Frontal cortex (tissue), 4 donors: ENCODE data around the gene FAM118B. TPM values are rescaled to one million over a fixed set of nuclear protein-coding genes. Genes with fewer than 3 reads are reported as not detected.

Source experiments
- DNase-seq, 2 donors: peaks; one replicate each; pipeline ENCODE4 v3.0.0; 2012; ENCODE audit warnings: low spot score in 2 of 2
- FAIRE-seq: peaks from 2 replicates; lab custom pipeline; 2012; peaks lifted over from hg19 to GRCh38; lab: Jason Lieb, UNC
- total RNA-seq: library from RNA; depleted of rRNA; stranded (reverse); fragments of >200 nt; gene quantifications from one replicate; pipeline ENCODE4 v1.2.3, GENCODE V29; 2014
- donor health status: control.
- donor health status: control.
- donor health status: control.

The FAM118B gene
- total RNA-seq, 1 donor from 2014 or later, result 20.0 TPM

GRCh38 chr11:126265811-126266210 is 54.2 kb downstream of the FAM118B start:
- FAIRE-seq, result no peak
- DNase-seq, result no peak

GRCh38 chr11:126267650-126268049 is 56.1 kb downstream of the FAM118B start:
- DNase-seq (no peak), FAIRE-seq (no peak)

- DNase-seq (no peak), FAIRE-seq (no peak)
These were observed 56.8 kb downstream of the FAM118B start for GRCh38 chr11:126268361-126268707.

- peak; percentile 49 for FAIRE-seq
These were observed 57.4 kb downstream of the FAM118B start, which contains the start of the genes FOXRED1 and SRPRA for GRCh38 chr11:126268708-126269579. FOXRED1 (plus strand) TSS chr11:126269154; CDS start chr11:126269207, 53 bp downstream. SRPRA (minus strand) TSS chr11:126268895; CDS start chr11:126268804, 91 bp downstream.

GRCh38 chr11:126277322-126277721 is 65.7 kb downstream of the FAM118B start:
- FAIRE-seq (no peak), DNase-seq (no peak)

More at GRCh38 chr11:126268708-126269579, 57.4 kb downstream of the FAM118B start, which contains the start of the genes FOXRED1 and SRPRA:
- DNase-seq, result peak; percentile 98 to 100

- no peak for FAIRE-seq
These were observed 66.2 kb downstream of the FAM118B start for GRCh38 chr11:126277780-126278179.

GRCh38 chr11:126279191-126279590 is 67.6 kb downstream of the FAM118B start:
- DNase-seq (no peak), FAIRE-seq (no peak)

More at GRCh38 chr11:126277780-126278179, 66.2 kb downstream of the FAM118B start:
- no peak for DNase-seq

- DNase-seq (no peak), FAIRE-seq (no peak)
These were observed 69.0 kb downstream of the FAM118B start for GRCh38 chr11:126280595-126280994.

GRCh38 chr11:126281245-126281644 is 69.7 kb downstream of the FAM118B start:
- no peak for FAIRE-seq
- no peak for DNase-seq

GRCh38 chr11:126281666-126282175 is 70.1 kb downstream of the FAM118B start:
- DNase-seq (no peak), FAIRE-seq (no peak)

- no peak for FAIRE-seq
These were observed 70.8 kb downstream of the FAM118B start for GRCh38 chr11:126282361-126282735.

GRCh38 chr11:126282736-126283591 is 71.4 kb downstream of the FAM118B start, which contains the start of gene TIRAP:
TIRAP (plus strand) TSS chr11:126283093; CDS start chr11:126290895, 7,802 bp downstream.
- no peak for FAIRE-seq
- DNase-seq, result peak; percentile 66 to 69

More at GRCh38 chr11:126282361-126282735, 70.8 kb downstream of the FAM118B start:
- DNase-seq, result peak in 1 of 2 donors; percentile 46

GRCh38 chr11:126284829-126285228 is 73.2 kb downstream of the FAM118B start:
- FAIRE-seq (no peak), DNase-seq (no peak)

GRCh38 chr11:126288237-126288636 is 76.7 kb downstream of the FAM118B start:
- FAIRE-seq (no peak), DNase-seq (no peak)

GRCh38 chr11:126290887-126291286 is 79.3 kb downstream of the FAM118B start:
- DNase-seq (no peak), FAIRE-seq (no peak)

GRCh38 chr11:126293726-126294125 is 82.1 kb downstream of the FAM118B start:
- DNase-seq, result no peak
- no peak for FAIRE-seq

GRCh38 chr11:126297004-126297403 is 85.4 kb downstream of the FAM118B start:
- no peak for DNase-seq
- FAIRE-seq, result no peak

- DNase-seq (peak; percentile 88 to 95), FAIRE-seq (no peak)
These were observed 92.3 kb downstream of the FAM118B start, which contains the start of gene DCPS for GRCh38 chr11:126303623-126304456. DCPS (plus strand) TSS chr11:126304060; CDS start chr11:126304081, 21 bp downstream.

- peak in 1 of 2 donors; percentile 52 for DNase-seq
- FAIRE-seq, result no peak
These were observed 93.0 kb downstream of the FAM118B start for GRCh38 chr11:126304457-126305075.
